Subcutaneous adipose tissue (tissue), 4 donors: ENCODE data around the gene HGF. TPM values are rescaled to one million over a fixed set of nuclear protein-coding genes. Genes with fewer than 3 reads are reported as not detected.

Source experiments
- CTCF ChIP-seq: fragments of 450-650 bp; IDR thresholded peaks from one replicate; pipeline ENCODE4 v1.5.1; 2016; ENCODE audit warnings: low read depth, mild to moderate bottlenecking, control low read depth, antibody characterized with exemption, moderate library complexity
- total RNA-seq, 4 donors: library from RNA; depleted of rRNA; stranded (reverse); fragments of >200 nt; gene quantifications; one replicate each; pipeline ENCODE4 v1.1.0, GENCODE V29; 2016

The HGF gene
- total RNA-seq, 4 donors from 2014 or later: 2.1 to 20.6 (median 7.9) TPM

GRCh38 chr7:81736091-81736490 is 33.8 kb downstream of the HGF start:
- TF ChIP-seq CTCF: no peak

- no peak for TF ChIP-seq CTCF
Measured at GRCh38 chr7:81725812-81726127, 44.1 kb downstream of the HGF start.

GRCh38 chr7:81725003-81725811 is 44.6 kb downstream of the HGF start:
- no peak for TF ChIP-seq CTCF

- TF ChIP-seq CTCF: no peak
Measured at GRCh38 chr7:81721437-81721836, 48.4 kb downstream of the HGF start.

GRCh38 chr7:81719865-81720264 is 50.0 kb downstream of the HGF start:
- no peak for TF ChIP-seq CTCF

GRCh38 chr7:81715984-81716588 is 53.8 kb downstream of the HGF start:
- no peak for TF ChIP-seq CTCF

- no peak for TF ChIP-seq CTCF
Measured at GRCh38 chr7:81714306-81714705, 55.5 kb downstream of the HGF start.
